Left ventricle myocardium inferior (tissue), 1 donor: ENCODE data around the gene CACNB2. TPM values are rescaled to one million over a fixed set of nuclear protein-coding genes. Genes with fewer than 3 reads are reported as not detected.
A peak's percentile ranks its signal among the peaks of the same experiment; 100 is the strongest.

ENCODE experiments used
- DNase-seq: peaks from one replicate; pipeline ENCODE4 v3.0.0-alpha.2; 2020
- H3K27ac ChIP-seq: fragments of 200-600 bp; replicated peaks from 2 replicates; pipeline ENCODE4 v1.8.0; 2021
- H3K27me3 ChIP-seq: fragments of 200-600 bp; 2 replicates; pipeline ENCODE4 v1.8.0; 2021; ENCODE audit warnings: low read depth
- H3K36me3 ChIP-seq: fragments of 200-600 bp; 2 replicates; pipeline ENCODE4 v1.8.0; 2021
- H3K4me1 ChIP-seq: fragments of 200-600 bp; 2 replicates; pipeline ENCODE4 v1.8.0; 2021
- H3K4me3 ChIP-seq: fragments of 200-600 bp; 2 replicates; pipeline ENCODE4 v1.8.0; 2021; ENCODE audit warnings: mild to moderate bottlenecking, moderate library complexity
- H3K9me3 ChIP-seq: fragments of 200-600 bp; replicated peaks from 2 replicates; pipeline ENCODE4 v1.8.0; 2021
- intact Hi-C: fragments of 100-400 bp; cut with micrococcal nuclease; formaldehyde crosslinking; loops from one replicate; pipeline ENCODE4 v1.11.0; 2022
- total RNA-seq: library from RNA; stranded (reverse); fragmentation: NEBNext Ultra II Directional; extraction: Animal tissue kit (Norgen Biotek cat#: 25700); gene quantifications from one replicate; pipeline ENCODE4 v1.2.1, GENCODE V29; 2021
- TF ChIP-seq, protein P1 (sequence below): fragments of 200-600 bp; IDR thresholded peaks from 2 replicates; pipeline ENCODE4 v1.8.0; 2021; ENCODE audit warnings: antibody characterized with exemption, mild to moderate bottlenecking, borderline replicate concordance
- donor health status: DM: no; HTN: yes; CAD: no; lungs with severe emphysema.

CACNB2 gene
- total RNA-seq, 1 donor from 2014 or later = 38.1 TPM

DNA sequence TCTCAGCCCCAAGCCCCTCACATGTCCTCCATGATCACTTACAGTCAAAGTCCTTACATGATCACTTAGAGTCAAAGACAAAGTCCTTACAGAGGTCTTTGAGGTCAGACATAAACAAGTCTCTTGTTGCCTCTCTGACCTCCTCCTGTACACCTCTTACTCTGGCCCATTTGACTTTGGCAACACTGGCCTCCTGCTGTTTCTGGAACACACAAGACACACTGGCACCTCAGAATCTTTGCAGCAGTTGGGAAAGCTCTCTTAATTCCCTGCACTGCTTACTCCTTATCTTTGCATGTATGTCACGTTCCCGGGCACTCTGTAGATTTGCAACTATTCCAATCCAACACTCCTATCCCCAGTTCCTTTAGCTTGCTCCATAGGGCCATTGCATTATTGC, 408.9 kb downstream of the CACNB2 start:
- TF ChIP-seq, protein P1, sequence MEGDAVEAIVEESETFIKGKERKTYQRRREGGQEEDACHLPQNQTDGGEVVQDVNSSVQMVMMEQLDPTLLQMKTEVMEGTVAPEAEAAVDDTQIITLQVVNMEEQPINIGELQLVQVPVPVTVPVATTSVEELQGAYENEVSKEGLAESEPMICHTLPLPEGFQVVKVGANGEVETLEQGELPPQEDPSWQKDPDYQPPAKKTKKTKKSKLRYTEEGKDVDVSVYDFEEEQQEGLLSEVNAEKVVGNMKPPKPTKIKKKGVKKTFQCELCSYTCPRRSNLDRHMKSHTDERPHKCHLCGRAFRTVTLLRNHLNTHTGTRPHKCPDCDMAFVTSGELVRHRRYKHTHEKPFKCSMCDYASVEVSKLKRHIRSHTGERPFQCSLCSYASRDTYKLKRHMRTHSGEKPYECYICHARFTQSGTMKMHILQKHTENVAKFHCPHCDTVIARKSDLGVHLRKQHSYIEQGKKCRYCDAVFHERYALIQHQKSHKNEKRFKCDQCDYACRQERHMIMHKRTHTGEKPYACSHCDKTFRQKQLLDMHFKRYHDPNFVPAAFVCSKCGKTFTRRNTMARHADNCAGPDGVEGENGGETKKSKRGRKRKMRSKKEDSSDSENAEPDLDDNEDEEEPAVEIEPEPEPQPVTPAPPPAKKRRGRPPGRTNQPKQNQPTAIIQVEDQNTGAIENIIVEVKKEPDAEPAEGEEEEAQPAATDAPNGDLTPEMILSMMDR = no peak
- peaks cover 13% of the 10 kb centered on the region for H3K4me1 ChIP-seq
- no peak for DNase-seq
- intact Hi-C loops = no loop called here
- H3K27me3 ChIP-seq = no peaks in the 10 kb centered on the region
- H3K4me3 ChIP-seq = no peak overlapping the region
- peak overlapping the region; percentile 40 for H3K27ac ChIP-seq
- no peaks in the 10 kb centered on the region for H3K9me3 ChIP-seq
- peaks cover 33% of the 10 kb centered on the region for H3K36me3 ChIP-seq

DNA sequence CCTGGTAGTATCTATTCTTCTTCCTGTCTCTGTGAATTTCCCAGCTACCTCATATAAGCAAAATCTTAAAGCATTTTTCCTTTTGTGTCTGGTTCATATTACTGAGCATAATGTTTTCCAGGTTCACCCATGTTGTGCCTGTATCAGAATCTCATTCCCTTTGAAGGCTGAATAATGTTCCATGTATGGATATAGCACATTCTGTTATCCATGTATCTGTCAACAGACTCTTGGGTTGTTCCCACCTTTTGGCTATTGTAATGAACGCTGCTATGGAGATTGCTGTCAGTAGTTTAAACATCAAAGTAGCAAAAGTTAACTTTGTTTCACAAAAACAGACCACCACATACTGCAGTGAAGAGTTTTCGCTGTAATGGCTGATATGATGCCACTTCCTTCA, 411.2 kb downstream of the CACNB2 start:
- Histone ChIP-seq H3K27me3 (no peaks in the 10 kb centered on the region), H3K9me3 (peaks cover 6% of the 10 kb centered on the region), H3K4me3 (no peak overlapping the region), H3K36me3 (peaks cover 46% of the 10 kb centered on the region), H3K4me1 (peaks cover 13% of the 10 kb centered on the region), H3K27ac (no peak overlapping the region)
- TF ChIP-seq, protein P1 = no peak
- intact Hi-C loops = no loop called here
- no peak for DNase-seq

DNA sequence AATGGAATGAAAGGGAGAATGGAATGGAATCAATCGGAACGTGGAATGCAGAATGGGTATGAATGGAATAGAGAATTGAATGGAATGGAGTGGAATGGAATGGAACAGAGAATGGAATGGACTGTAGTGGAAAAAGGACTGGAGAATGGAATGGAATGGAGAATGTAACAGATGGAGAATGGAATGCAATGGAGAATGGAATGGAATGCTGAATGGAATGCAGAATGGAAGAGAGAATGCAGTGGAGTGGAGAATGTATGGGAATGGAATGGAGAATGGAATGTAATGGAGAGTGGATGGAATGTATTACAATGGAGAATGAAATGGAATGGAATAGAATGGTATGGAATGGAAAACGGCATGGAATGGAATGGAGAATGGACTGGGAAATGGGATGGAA, 414.3 kb downstream of the CACNB2 start:
- no peak overlapping the region for H3K27ac ChIP-seq
- peaks cover 1% of the 10 kb centered on the region for H3K4me1 ChIP-seq
- TF ChIP-seq, protein P1 = no peak
- DNase-seq = no peak
- H3K27me3 ChIP-seq = no peaks in the 10 kb centered on the region
- H3K4me3 ChIP-seq = no peak overlapping the region
- peaks cover 76% of the 10 kb centered on the region for H3K36me3 ChIP-seq
- peaks cover 21% of the 10 kb centered on the region for H3K9me3 ChIP-seq
- intact Hi-C loops = no loop called here

DNA sequence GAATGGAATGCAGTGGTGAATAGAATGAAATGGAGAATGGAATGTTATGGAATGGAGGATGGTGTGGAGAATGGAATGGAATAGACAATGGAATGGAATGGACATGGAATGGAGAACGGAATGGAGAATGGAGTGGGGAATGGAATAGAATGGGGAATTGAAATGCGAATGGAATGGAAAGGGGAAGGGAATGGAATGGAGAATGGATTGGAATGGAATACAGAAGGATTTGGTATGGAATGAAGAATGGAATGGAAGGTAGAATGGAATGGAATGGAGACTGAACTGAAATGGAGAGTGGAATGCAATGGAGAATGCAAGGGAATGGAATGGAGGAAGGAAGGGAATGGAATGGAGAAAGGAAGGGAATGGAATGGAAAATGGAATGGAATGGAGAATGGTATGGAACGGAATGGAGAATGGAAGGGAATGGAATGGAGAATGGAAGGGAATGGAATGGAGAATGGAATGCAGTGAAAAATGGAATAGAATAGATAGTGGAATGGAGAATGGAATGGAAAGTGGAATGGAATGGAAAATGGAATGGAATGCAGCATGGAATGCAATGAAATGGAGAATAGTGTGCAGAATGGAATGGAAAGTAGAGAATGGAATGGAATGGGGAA, 416.4 kb downstream of the CACNB2 start:
- no peak for DNase-seq
- intact Hi-C loops = no loop called here
- Histone ChIP-seq H3K9me3 (peaks cover 32% of the 10 kb centered on the region), H3K4me3 (no peak overlapping the region), H3K27me3 (no peaks in the 10 kb centered on the region), H3K4me1 (no peaks in the 10 kb centered on the region), H3K27ac (no peak overlapping the region), H3K36me3 (peaks cover 79% of the 10 kb centered on the region)
- TF ChIP-seq, protein P1 = no peak

DNA sequence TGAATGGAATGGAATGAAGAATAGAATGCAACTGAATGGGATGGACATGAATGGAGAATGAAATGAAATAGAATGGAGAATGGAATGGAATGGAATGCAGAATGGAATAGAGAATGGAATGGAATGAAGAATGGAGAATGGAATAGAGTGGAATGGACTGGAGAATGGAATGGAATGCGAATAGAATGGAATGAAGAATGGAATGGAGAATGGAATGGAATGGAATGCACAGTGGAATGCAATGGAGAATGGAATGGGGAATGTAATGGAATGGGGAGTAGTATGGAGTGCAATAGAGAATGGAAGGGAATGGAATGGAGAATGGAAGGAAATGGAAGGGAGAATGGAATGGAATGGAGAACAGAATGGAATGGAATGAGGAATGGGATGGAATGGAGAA, 417.7 kb downstream of the CACNB2 start:
- TF ChIP-seq, protein P1 = no peak
- peaks cover 45% of the 10 kb centered on the region for H3K9me3 ChIP-seq

More for the DNA sequence above, 417.7 kb downstream of the CACNB2 start:
- H3K27ac ChIP-seq = no peak overlapping the region
- no peak overlapping the region for H3K4me3 ChIP-seq
- no peaks in the 10 kb centered on the region for H3K27me3 ChIP-seq
- intact Hi-C loops = no loop called here
- peaks cover 76% of the 10 kb centered on the region for H3K36me3 ChIP-seq
- no peaks in the 10 kb centered on the region for H3K4me1 ChIP-seq
- no peak for DNase-seq
